ENCODE measurements around the gene OSBPL2.

Gene OSBPL2

DNA sequence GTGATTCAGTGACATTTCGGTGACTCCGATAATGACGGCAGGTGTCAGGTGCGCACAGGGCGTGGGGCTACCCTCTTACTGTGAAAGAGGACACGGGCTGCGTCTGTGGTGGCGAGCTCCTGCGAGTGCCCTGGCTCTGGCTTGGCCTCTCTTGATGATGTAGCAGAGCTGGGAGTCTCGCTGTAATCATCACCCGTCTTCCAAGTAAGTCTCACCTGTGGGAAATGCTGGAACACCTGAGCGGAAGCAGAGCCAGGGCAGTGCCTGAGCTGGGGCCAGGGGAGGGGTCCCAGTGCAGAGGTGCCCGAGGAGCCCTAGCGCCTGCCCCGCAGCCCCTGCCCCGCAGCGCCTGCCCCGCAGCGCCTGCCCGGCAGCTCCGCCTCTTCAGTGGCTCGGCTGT, 4.8 kb downstream of the OSBPL2 start:
- Histone ChIP-seq H3K36me3 (ENCODE audit: control insufficient read depth, insufficient read depth, low read length) (peaks cover 3% of the 10 kb centered on the region), H3K4me1 (ENCODE audit: control insufficient read depth, insufficient read depth, low read length) (peaks cover 4% of the 10 kb centered on the region), H3K27me3 (ENCODE audit: control insufficient read depth, insufficient read depth, low read length) (no peaks in the 10 kb centered on the region), H3K9ac (ENCODE audit: low read depth, low read length) (peak overlapping the region; percentile 37), H3K9me3 (ENCODE audit: control insufficient read depth, insufficient read depth, low read length) (no peaks in the 10 kb centered on the region), H3K4me3 (ENCODE audit: low read depth, low read length) (no peak overlapping the region)

DNA sequence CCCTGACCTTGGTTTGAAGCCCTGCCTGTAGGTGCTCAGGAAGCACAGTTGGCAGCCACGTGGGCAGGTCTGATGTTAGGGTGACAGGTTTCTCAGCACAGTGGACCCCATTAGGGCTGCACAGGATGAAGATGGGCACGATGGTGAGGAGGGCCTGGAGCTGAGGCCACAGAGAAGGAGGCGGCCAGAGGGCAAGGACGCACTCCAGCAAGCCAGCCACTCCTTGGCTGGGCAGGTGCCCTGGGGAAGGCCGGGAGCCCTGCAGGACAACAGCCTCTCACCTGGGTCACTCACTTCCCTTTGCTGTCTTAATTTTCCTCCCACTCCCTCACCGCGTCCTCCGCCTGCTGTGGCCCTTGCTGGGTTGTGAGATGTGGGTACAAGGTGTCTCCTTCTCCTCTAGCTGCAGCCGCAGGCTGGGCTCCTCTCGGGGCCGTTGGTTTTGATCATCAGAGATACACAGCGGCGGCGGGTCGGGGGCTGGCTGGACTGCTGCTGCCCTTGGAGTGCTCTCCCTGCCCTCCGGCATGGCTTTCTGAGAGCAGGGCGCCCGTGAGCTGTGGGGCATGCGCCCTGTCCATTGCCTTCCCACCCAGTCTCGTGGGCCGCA, 5.7 kb downstream of the OSBPL2 start:
- Histone ChIP-seq H3K27me3 (ENCODE audit: control insufficient read depth, insufficient read depth, low read length) (no peaks in the 10 kb centered on the region), H3K4me3 (ENCODE audit: low read depth, low read length) (no peak overlapping the region), H3K4me1 (ENCODE audit: control insufficient read depth, insufficient read depth, low read length) (peaks cover 4% of the 10 kb centered on the region), H3K9ac (ENCODE audit: low read depth, low read length) (no peak overlapping the region), H3K36me3 (ENCODE audit: control insufficient read depth, insufficient read depth, low read length) (peaks cover 3% of the 10 kb centered on the region), H3K9me3 (ENCODE audit: control insufficient read depth, insufficient read depth, low read length) (no peaks in the 10 kb centered on the region)

DNA sequence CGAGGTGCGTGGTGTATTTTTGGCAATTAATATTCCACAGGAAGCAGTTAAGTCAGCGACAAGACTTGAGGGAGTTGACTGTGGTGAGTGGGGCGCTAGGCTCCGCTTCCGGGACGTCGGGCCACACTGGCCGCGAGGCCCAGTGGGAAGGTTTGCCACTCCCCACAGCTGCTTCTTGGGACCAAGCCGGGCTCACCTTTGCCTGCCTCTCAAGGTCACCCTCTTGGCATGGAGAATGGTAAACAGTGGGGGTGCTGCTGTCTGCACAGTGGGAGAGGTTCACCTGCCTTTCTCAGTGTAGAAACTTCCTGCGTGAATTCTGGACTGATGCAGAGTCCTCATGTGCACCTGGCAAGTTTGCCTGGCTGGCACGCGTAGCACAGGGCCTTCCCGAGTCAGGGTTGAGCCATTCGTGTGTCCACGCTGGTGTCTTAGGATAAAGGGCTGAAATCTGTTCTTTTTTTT, 6.4 kb downstream of the OSBPL2 start:
- Histone ChIP-seq H3K4me1 (ENCODE audit: control insufficient read depth, insufficient read depth, low read length) (peaks cover 4% of the 10 kb centered on the region), H3K9ac (ENCODE audit: low read depth, low read length) (no peak overlapping the region), H3K9me3 (ENCODE audit: control insufficient read depth, insufficient read depth, low read length) (no peaks in the 10 kb centered on the region), H3K27me3 (ENCODE audit: control insufficient read depth, insufficient read depth, low read length) (no peaks in the 10 kb centered on the region), H3K36me3 (ENCODE audit: control insufficient read depth, insufficient read depth, low read length) (peaks cover 3% of the 10 kb centered on the region), H3K4me3 (ENCODE audit: low read depth, low read length) (no peak overlapping the region)

DNA sequence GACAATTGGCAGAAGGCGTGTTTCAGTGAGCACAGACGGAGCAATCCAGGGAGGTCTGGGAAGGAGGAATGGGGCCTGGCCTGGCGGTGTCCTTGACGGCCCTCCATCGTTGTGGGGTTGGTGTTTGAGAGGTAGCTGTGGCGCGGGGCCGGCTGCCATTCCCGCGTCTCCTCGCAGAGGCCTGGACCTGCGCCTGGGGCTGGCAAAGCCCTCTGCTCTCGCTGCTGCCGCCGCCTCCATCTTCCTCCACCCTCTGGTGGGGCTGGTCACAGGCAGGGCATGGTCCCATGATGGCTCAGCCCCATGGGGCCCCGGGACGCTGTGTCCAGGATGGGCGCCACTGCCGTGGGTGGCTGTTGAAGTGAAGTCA, 7.6 kb downstream of the OSBPL2 start:
- no peak overlapping the region for H3K9ac ChIP-seq (ENCODE audit: low read depth, low read length)
- no peak overlapping the region for H3K4me3 ChIP-seq (ENCODE audit: low read depth, low read length)
- H3K27me3 ChIP-seq (ENCODE audit: control insufficient read depth, insufficient read depth, low read length), result no peaks in the 10 kb centered on the region

DNA sequence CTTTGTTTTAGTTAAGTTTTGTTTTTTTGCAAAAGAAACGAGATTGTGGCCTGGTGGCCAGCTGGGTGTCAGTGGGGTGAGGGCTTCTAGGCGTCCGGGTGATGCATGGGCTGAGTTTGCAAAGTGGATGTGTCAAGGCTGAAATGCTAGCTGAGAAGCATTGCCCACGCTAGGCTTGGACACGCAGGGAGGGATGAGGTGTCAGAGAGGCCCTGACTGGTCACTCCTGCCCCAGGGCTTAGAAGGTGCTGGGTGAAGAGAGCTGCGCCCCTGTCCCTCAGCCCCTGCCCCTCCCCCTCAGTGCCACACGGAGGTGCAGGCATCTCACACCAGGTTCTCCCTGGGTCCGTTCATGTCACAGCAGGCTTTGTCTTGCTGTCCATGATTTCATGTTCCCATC, 8.1 kb downstream of the OSBPL2 start:
- H3K4me1 ChIP-seq (ENCODE audit: control insufficient read depth, insufficient read depth, low read length), result peaks cover 4% of the 10 kb centered on the region
- no peaks in the 10 kb centered on the region for H3K9me3 ChIP-seq (ENCODE audit: control insufficient read depth, insufficient read depth, low read length)
- H3K27me3 ChIP-seq (ENCODE audit: control insufficient read depth, insufficient read depth, low read length), result no peaks in the 10 kb centered on the region
- H3K9ac ChIP-seq (ENCODE audit: low read depth, low read length), result no peak overlapping the region
- no peaks in the 10 kb centered on the region for H3K36me3 ChIP-seq (ENCODE audit: control insufficient read depth, insufficient read depth, low read length)
- H3K4me3 ChIP-seq (ENCODE audit: low read depth, low read length), result no peak overlapping the region

More for the DNA sequence above, 7.6 kb downstream of the OSBPL2 start:
- Histone ChIP-seq H3K4me1 (ENCODE audit: control insufficient read depth, insufficient read depth, low read length) (peaks cover 4% of the 10 kb centered on the region), H3K36me3 (ENCODE audit: control insufficient read depth, insufficient read depth, low read length) (peaks cover 3% of the 10 kb centered on the region), H3K9me3 (ENCODE audit: control insufficient read depth, insufficient read depth, low read length) (no peaks in the 10 kb centered on the region)

DNA sequence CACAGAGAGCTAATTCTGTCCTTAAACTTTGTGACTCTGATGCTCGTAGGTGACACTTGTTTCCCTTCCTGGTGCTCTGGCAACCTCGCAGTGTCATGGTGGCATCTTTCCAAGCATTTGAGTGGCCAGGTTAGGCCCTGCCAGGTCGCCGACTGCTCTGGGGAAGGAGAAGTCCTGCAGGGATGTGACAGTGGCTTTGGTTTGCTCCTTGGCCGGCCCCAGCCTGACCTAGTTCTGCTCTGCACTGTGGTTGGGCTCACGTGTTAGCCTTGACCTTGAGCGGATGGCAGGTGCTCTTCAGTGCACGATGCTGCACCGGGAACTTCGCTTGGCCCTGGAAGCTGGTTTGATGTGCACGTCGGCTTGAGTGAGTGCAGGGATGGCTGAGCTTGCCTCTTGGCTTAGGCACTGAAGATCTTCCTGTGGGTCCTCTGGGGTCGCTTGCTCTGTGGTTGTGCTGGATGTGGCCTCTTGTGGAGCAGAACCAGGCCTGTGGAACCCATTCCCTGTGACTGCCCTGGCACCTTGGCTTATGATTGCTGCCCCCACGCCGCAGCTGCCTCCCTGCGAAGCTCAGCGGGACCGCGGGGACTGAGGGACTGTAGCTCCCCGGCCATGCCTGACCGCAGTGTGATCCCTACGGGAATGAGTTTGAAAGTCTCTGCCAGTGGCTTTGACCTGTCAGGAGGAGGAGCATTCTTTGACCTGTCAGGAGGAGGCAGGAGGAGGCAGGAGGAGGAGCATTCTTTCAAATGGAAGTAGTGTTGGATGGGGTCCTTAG, 8.7 kb downstream of the OSBPL2 start:
- H3K27me3 ChIP-seq (ENCODE audit: control insufficient read depth, insufficient read depth, low read length), result no peaks in the 10 kb centered on the region
- no peak overlapping the region for H3K4me3 ChIP-seq (ENCODE audit: low read depth, low read length)
- H3K9me3 ChIP-seq (ENCODE audit: control insufficient read depth, insufficient read depth, low read length), result no peaks in the 10 kb centered on the region
- H3K36me3 ChIP-seq (ENCODE audit: control insufficient read depth, insufficient read depth, low read length), result no peaks in the 10 kb centered on the region
- H3K4me1 ChIP-seq (ENCODE audit: control insufficient read depth, insufficient read depth, low read length), result peaks cover 4% of the 10 kb centered on the region
- no peak overlapping the region for H3K9ac ChIP-seq (ENCODE audit: low read depth, low read length)

DNA sequence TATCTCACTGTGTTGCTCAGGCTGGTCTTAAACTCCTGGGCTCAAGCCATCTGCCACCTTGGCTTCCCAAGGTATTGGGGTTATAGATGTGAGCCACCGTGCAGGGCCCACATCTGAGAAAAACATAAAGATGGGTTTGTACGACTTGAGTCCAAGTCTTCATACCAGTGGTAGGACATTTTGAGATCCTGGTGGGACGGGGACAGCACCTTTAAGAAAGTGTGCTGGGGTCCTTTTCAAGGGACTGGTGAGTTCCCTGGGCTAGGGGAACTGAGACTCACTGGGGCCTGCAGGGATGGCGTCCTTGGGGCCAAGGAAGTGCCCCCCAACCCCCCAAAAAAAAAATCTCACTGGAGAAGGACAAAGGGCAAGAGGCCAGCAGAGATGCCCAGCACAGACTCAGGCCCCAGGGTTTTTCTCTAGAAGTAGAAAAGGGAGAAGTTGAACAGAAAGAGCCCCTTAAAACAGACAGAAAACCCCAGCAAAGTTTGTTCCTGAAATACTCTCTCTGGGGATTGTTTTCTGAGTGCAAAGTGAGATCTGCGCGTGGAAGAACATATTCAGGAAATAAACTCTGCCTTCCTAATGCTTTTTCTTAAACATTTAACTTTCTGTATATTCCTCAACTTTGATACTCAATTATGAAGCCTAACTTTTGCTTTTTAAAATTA, 10.7 kb downstream of the OSBPL2 start:
- no peak overlapping the region for H3K4me3 ChIP-seq (ENCODE audit: low read depth, low read length)

DNA sequence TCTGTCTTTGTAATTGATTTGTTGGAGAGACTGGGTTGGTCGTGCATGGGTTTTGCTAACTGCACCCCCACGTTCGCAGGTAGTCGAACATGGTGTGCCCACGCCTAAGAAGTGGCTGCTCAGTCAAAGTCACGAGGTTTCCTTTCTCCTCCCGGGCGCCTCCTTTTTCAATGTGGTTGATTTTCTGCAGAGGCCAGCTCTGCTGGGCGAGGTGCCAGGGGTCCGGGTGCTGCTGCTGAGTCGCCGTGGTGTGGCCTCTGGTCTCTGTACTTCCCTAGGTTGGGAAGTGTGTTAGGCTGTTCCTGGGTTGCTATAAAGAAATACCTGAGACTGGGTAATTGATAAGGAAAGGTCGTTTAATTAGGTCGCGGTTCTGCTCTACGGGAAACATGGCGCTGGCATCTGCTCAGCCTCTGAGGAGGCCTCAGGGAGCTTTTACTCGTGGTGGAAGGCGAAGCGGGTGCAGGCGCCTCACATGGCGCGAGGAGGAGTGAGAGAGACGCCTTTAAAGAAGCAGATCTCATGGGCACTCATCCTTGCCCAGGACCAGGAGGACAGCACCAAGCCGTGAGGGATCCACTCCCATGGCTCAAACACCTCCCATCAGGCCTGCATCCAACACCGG, 14.1 kb downstream of the OSBPL2 start:
- Histone ChIP-seq H3K4me3 (ENCODE audit: low read depth, low read length) (no peak overlapping the region), H3K9me3 (ENCODE audit: control insufficient read depth, insufficient read depth, low read length) (no peaks in the 10 kb centered on the region), H3K27me3 (ENCODE audit: control insufficient read depth, insufficient read depth, low read length) (no peaks in the 10 kb centered on the region), H3K9ac (ENCODE audit: low read depth, low read length) (no peak overlapping the region), H3K4me1 (ENCODE audit: control insufficient read depth, insufficient read depth, low read length) (no peaks in the 10 kb centered on the region), H3K36me3 (ENCODE audit: control insufficient read depth, insufficient read depth, low read length) (no peaks in the 10 kb centered on the region)

More for the DNA sequence above, 10.7 kb downstream of the OSBPL2 start:
- Histone ChIP-seq H3K36me3 (ENCODE audit: control insufficient read depth, insufficient read depth, low read length) (no peaks in the 10 kb centered on the region), H3K4me1 (ENCODE audit: control insufficient read depth, insufficient read depth, low read length) (peaks cover 4% of the 10 kb centered on the region), H3K9me3 (ENCODE audit: control insufficient read depth, insufficient read depth, low read length) (no peaks in the 10 kb centered on the region), H3K9ac (ENCODE audit: low read depth, low read length) (no peak overlapping the region), H3K27me3 (ENCODE audit: control insufficient read depth, insufficient read depth, low read length) (no peaks in the 10 kb centered on the region)

DNA sequence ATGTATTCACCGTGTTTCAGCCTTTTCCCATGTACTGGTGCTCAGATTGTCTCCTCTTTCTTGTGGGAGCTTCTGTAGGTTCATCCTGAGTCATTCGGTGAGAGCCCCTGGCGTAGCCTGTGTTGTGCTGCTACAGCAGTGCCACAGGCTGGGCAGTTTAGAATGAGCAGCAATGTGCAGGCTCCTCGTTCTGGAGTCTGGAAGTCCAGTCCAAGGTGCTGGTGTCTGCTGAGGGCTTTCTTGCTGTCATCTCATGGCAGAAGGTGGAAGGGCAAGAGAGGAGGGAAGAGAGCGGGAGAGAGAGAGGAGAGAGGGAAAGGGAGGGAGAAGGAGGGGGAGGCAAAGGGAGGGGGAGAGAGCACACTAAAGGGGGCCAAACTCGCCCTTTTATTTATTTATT, 15.1 kb downstream of the OSBPL2 start:
- Histone ChIP-seq H3K36me3 (ENCODE audit: control insufficient read depth, insufficient read depth, low read length) (no peaks in the 10 kb centered on the region), H3K27me3 (ENCODE audit: control insufficient read depth, insufficient read depth, low read length) (no peaks in the 10 kb centered on the region), H3K4me1 (ENCODE audit: control insufficient read depth, insufficient read depth, low read length) (no peaks in the 10 kb centered on the region), H3K9ac (ENCODE audit: low read depth, low read length) (no peak overlapping the region), H3K4me3 (ENCODE audit: low read depth, low read length) (no peak overlapping the region), H3K9me3 (ENCODE audit: control insufficient read depth, insufficient read depth, low read length) (no peaks in the 10 kb centered on the region)

DNA sequence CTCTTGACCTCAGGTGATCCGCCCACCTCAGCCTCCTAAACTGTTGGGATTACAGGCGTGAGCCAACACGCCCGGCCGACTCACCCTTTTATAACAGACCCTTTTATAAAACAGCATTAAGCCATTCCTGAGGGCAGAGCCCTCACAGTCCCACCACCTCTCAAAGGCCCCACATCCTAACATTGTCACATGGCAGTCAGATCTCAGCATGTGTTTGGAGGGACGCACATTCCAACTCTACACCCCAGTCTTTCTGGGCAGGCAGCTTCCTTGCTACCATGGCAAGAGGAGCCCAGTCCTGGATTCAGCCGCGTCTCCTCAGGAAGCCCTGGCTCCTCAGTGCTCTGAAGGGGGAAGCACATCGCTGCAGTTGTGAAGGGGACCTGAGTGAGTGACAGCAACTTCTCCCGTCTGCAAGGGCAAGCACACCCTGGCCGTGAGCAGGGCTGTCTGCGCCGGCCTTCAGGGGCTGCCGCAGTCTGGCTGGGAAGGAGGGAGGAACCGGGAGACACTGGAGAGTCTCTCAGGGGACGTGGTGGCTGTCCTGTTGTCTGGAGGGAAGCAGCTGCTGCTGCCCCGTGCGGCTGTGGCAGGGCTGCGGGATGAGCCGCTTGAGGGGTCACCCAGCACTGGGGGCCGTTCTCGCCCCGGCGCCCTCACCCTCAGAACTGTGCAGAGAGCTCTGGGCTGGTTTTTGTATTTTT, 15.9 kb downstream of the OSBPL2 start:
- H3K36me3 ChIP-seq (ENCODE audit: control insufficient read depth, insufficient read depth, low read length), result peaks cover 4% of the 10 kb centered on the region
- peak overlapping the region; percentile 8 for H3K9ac ChIP-seq (ENCODE audit: low read depth, low read length)
- no peak overlapping the region for H3K4me3 ChIP-seq (ENCODE audit: low read depth, low read length)
- no peaks in the 10 kb centered on the region for H3K9me3 ChIP-seq (ENCODE audit: control insufficient read depth, insufficient read depth, low read length)
- H3K27me3 ChIP-seq (ENCODE audit: control insufficient read depth, insufficient read depth, low read length), result no peaks in the 10 kb centered on the region
- no peaks in the 10 kb centered on the region for H3K4me1 ChIP-seq (ENCODE audit: control insufficient read depth, insufficient read depth, low read length)

DNA sequence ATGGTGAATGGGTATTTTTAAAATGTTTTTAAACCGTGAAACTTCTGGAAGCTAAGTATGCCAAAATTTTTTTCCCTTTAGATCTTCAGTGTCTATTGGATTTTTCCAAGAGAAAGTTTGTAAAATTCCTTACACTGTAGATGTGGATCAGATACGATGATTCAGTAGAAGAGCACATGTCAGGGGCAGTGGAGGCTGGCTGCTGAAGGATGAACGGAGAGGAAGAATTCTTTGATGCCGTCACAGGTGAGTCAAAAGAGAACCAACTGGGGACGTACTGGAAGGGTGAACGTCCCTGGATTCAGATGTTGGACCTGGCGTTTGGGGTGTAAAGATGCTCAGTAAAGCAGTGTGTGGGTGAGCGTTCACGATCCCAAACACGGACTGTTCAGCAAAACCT, 17.7 kb downstream of the OSBPL2 start:
- H3K4me3 ChIP-seq (ENCODE audit: low read depth, low read length), result no peak overlapping the region
- H3K36me3 ChIP-seq (ENCODE audit: control insufficient read depth, insufficient read depth, low read length), result peaks cover 16% of the 10 kb centered on the region
- no peaks in the 10 kb centered on the region for H3K27me3 ChIP-seq (ENCODE audit: control insufficient read depth, insufficient read depth, low read length)
- no peak overlapping the region for H3K9ac ChIP-seq (ENCODE audit: low read depth, low read length)
- H3K4me1 ChIP-seq (ENCODE audit: control insufficient read depth, insufficient read depth, low read length), result no peaks in the 10 kb centered on the region
- no peaks in the 10 kb centered on the region for H3K9me3 ChIP-seq (ENCODE audit: control insufficient read depth, insufficient read depth, low read length)
